ENCODE measurements around the gene GRAMD2A.
"Not testable (repeated sequence)": the region's sequence is repeated elsewhere in the genome, so short reads cannot be mapped to it uniquely, and the experiment has no call there.

DNA sequence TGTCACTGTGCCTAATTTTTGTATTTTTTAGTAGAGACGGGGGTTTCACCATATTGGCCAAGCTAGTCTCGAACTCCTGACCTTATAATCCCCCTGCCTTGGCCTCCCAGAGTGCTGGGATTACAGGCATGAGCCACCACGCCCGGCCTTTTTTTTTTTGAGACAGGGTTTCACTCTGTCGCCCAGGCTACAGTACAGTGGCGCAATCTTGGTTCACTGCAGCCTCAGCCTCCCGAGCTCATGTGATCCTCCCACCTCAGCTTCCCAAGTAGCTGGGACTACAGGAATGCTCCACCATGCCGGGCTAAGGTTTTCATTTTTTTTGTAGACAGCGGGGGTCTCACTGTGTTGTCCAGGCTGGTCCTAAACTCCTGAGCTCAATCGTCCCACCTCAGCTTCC, 25.6 kb downstream of the GRAMD2A start:
- TF ChIP-seq ZNF274 (IDR thresholded peaks at IDR 0.05; ENCODE audit: low read depth, low read length); YY1 (IDR thresholded peaks at IDR 0.05; ENCODE audit: insufficient read depth, insufficient read length): not testable (repeated sequence)

Measured in NT2/D1 (cell line).